PC-9 (cell line): ENCODE data around the gene PAX9.

Source experiments
- EZH2 ChIP-seq: fragments of 200-600 bp; sonication (generic); IDR thresholded peaks from 2 replicates; pipeline ENCODE4 v1.8.0; 2017; ENCODE audit warnings: antibody characterized with exemption, low read depth
- TF ChIP-seq, protein P1 (sequence below): fragments of 200-600 bp; sonication (generic); conservative IDR thresholded peaks from 2 replicates; pipeline ENCODE4 v1.6.1; 2017; ENCODE audit warnings: mixed run types, antibody characterized with exemption, mild to moderate bottlenecking, moderate library complexity

DNA sequence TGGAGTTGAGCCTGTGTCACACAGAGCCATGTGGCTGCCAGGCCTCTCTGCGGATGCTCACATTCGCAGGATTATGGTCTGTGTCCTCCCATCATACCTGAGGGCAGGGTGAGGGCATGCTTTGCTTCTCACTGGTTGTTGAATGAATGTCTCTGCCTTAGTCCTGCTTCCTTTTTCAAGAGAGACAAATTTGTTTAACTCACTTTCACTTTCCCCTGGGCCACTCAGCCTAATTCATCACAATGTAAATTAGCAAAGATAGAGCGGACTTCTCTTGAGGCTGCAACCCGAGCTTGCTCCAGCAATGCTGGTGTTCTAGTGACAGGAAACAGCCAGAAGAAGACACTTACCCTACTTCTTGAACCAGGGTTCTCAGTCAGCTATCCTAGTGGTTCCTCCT, 35.5 kb upstream of the PAX9 start:
- TF ChIP-seq, protein P1, sequence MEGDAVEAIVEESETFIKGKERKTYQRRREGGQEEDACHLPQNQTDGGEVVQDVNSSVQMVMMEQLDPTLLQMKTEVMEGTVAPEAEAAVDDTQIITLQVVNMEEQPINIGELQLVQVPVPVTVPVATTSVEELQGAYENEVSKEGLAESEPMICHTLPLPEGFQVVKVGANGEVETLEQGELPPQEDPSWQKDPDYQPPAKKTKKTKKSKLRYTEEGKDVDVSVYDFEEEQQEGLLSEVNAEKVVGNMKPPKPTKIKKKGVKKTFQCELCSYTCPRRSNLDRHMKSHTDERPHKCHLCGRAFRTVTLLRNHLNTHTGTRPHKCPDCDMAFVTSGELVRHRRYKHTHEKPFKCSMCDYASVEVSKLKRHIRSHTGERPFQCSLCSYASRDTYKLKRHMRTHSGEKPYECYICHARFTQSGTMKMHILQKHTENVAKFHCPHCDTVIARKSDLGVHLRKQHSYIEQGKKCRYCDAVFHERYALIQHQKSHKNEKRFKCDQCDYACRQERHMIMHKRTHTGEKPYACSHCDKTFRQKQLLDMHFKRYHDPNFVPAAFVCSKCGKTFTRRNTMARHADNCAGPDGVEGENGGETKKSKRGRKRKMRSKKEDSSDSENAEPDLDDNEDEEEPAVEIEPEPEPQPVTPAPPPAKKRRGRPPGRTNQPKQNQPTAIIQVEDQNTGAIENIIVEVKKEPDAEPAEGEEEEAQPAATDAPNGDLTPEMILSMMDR, result no peak
- no peak for TF ChIP-seq EZH2
